Activated naive CD4-positive, alpha-beta T cell (primary cell): Measurements from ENCODE around the gene PLA2G4B.

ENCODE experiments used
- DNase-seq, 4 experiments: peaks; one replicate each; lab custom pipeline; 2025; lab: John Stamatoyannopoulos, UW

The PLA2G4B gene

GRCh38 chr15:41806291-41807181 is 32.1 kb upstream of the PLA2G4B start:
- no peak for DNase-seq

DNA sequence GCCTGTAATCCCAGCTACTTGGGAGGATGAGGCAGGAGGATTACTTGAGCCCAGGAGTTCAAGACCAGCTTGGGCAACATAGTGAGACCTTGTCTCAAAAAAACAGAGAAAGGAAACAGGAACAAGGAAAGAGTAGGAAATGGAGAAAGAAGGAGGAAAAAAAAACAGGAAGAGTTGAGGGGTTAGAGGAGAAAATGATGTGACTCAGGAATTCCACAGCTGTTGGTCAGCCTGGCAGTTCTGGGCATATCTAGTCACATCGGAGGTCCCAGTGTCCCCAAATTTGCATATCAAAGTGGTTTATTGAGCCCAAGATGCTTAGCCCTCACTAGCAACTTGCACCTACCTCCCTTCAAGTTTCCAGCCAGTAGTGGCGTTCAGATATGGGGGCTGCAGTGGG is 29.5 kb upstream of the PLA2G4B start:
- no peak for DNase-seq

- no peak for DNase-seq
These were observed 29.0 kb upstream of the PLA2G4B start for GRCh38 chr15:41809526-41810220.

GRCh38 chr15:41810651-41811431 is 27.8 kb upstream of the PLA2G4B start:
- no peak for DNase-seq

- peak; percentile 15 to 73 (median 46) for DNase-seq
These were observed 27.0 kb upstream of the PLA2G4B start for GRCh38 chr15:41811432-41812195.

DNA sequence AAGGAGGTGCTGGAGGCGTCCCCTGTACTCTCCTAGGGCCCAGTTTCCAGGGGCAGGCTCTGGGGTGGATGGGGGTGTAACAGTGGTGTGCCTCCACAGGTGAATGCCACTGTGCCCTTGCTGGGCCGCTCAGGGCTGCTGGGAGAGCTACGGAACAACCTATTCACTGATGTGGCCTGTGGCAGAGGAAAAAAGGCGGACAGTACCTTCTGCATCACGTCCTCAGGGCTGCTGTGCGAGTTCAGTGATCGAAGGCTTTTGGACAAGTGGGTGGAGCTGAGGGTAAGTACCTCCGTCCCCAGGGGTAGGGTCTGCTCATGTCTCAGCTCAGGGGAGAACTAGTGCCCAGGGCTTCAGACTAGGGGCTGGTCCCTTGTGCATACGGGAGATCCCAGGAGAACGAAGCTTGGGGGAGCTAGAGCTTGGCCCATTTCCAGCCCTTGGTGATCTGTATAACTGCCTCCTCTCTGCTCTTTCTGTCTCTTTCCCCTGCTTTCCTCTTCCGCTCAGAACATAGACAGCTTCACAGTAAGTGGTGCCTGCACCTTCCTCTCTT is 25.7 kb upstream of the PLA2G4B start:
- no peak for DNase-seq

DNA sequence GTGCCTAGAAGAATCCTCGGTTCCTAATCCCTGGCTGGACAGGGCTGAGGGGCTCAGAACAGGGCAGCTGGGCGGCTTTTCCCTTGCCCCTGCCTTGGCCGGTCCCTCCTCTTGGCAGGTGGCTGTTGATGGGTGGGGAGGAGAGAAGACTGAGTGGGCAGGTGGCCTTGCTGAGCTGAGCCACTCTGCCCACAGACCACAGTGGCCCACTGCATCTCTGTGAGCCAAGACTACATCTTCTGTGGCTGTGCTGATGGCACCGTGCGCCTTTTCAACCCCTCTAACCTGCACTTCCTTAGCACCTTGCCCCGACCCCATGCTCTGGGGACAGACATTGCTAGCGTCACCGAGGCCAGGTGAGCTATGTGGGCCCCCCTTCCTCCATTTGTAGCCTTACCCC is 25.2 kb upstream of the PLA2G4B start:
- DNase-seq = no peak

- no peak for DNase-seq
These were observed 24.1 kb upstream of the PLA2G4B start for GRCh38 chr15:41814534-41814933.

DNA sequence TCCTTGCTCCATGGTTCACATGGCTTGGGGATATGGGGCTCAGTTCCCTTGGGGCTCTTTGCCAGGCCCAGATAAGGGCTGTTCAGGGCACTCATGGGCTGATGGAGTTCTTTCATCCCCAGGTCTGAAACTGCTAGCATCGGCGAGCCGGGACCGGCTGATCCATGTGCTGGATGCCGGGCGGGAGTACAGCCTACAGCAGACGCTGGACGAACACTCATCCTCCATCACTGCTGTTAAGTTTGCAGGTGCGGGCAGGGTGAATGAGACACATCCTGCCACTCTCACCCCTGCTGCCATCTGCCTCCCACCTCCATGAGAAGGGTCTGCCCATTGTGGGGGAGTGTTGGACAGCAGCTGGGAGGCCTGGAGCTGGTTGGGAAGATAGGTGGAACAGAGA is 21.9 kb upstream of the PLA2G4B start:
- DNase-seq = no peak

GRCh38 chr15:41817327-41817726 is 21.3 kb upstream of the PLA2G4B start:
- no peak for DNase-seq

GRCh38 chr15:41817781-41818180 is 20.9 kb upstream of the PLA2G4B start:
- DNase-seq = no peak

DNA sequence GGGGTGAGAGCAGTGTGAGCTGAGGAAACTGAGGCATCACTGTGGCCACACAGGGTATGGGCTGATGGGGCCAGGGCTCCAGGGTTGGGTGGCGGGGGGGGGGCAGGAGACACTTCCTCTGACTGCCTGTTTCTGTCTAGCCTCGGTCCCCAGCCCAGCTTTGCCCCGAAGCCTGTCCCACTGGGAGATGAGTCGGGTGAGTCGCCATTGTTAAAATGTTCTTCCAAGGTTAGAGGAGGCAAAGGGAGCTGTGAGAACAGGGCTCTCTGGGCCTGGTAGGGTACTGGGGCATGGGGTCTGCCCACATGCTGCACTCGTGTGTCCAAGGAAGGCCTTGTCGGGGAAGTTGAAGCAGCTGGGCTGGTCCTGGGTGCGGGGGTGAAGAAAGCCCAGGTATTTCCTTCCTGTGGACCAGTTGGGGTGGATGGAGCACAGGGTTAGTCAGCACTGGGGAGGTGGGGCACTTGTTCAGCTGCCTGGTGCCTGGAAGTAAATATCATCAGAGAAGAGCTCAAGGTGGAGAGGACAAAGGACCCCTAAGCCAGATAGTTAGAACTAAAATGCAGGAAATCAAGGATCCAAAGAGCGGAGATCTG is 19.1 kb upstream of the PLA2G4B start:
- no peak for DNase-seq

- no peak for DNase-seq
These were observed 17.7 kb upstream of the PLA2G4B start for GRCh38 chr15:41820791-41821423.

DNA sequence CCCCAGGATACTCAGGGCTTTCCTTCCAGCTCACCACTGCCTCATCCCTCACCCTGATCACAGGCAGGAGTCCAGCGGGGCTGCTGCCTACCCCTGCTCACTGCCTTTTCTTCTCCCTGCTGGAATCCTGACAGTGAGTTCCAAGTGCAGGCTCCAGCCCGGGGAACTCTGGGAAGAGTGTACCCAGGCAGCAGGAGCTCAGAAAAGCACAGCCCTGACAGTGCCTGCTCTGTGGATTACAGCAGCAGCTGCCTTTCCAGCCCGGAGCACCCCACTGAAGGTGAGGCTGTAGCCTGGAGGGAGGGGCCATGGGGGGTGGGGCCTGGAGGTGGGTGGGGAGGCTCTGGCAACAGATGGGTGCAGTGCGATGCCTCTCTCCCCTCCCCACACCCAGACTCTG is 16.8 kb upstream of the PLA2G4B start:
- DNase-seq = no peak

DNA sequence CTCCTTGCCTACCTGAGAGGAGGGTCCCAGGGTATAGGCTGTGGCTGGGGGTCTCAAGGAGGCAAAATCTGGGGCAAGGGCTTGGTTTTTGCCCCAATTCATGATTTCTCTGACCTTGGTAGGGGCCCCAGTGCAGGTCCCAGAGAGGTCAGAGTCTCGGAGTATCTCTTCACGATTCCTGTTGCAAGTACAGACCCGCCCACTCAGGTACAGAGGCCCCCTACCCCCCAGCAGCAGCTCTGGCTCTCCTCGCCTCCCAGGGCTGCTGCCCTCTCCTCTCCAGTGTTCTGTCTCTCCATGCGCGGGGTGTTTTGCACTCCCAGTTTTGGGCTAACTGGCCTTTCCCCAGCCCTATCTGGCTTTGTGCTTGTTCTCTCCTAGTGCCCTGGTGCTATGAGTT is 16.2 kb upstream of the PLA2G4B start:
- no peak for DNase-seq

DNA sequence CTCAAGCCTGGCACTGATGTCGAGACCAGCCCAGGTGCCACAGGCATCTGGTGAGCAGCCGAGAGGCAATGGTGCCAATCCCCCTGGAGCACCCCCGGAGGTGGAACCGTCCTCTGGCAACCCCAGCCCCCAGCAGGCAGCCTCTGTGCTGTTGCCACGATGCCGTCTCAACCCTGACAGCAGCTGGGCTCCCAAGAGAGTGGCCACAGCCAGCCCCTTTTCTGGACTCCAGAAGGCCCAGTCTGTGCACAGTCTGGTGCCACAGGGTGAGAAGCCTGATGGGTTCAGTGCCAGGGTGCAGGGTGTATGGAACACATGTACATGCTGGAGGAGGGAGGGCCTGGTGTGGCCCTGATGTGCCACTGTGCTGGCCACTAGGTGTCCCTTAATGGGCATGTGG is 15.7 kb upstream of the PLA2G4B start:
- DNase-seq = no peak

- DNase-seq = no peak
These were observed 15.1 kb upstream of the PLA2G4B start for GRCh38 chr15:41823502-41823901.

GRCh38 chr15:41824062-41824745 is 14.4 kb upstream of the PLA2G4B start:
- no peak for DNase-seq

DNA sequence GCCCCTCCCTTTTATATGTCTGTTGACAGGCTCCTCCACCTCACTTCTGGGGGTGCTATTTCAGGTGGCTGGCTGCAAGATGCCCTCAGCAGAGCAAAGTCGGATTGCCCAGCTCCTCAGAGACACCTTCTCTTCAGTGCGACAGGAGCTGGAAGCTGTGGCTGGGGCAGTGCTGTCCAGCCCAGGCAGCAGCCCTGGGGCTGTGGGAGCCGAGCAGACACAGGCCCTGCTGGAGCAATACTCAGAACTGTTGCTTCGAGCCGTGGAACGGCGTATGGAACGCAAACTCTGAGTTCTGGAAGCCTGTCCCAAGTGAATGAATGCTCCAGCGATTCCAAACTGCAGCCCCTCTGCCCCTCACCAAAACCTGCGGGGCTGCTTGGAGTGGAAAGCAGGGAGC is 13.5 kb upstream of the PLA2G4B start:
- DNase-seq = no peak
